NCI-H748 treated with DMSO at 0.1 percent for 48 hours (cell line): ENCODE results near the gene PLEKHG7.
"Not testable (repeated sequence)": the region's sequence is repeated elsewhere in the genome, so short reads cannot be mapped to it uniquely, and the experiment has no call there.

Experiments
- DNase-seq: peaks from one replicate; lab custom pipeline; 2025; lab: John Stamatoyannopoulos, UW

Gene PLEKHG7

GRCh38 chr12:92702754-92703679 is at the start of gene PLEKHG7:
TSS of gene PLEKHG7 (plus strand) at chr12:92702989. CDS start at chr12:92706632, 3,643 bp downstream.
- no peak for DNase-seq

GRCh38 chr12:92654256-92654655 is 48.5 kb upstream of the PLEKHG7 start:
- not testable (repeated sequence) for DNase-seq

- DNase-seq: no peak
Measured at GRCh38 chr12:92654929-92655328, 47.9 kb upstream of the PLEKHG7 start.

GRCh38 chr12:92656911-92657310 is 45.9 kb upstream of the PLEKHG7 start:
- DNase-seq: no peak

GRCh38 chr12:92657770-92658169 is 45.0 kb upstream of the PLEKHG7 start:
- DNase-seq: no peak

- no peak for DNase-seq
Measured at GRCh38 chr12:92658611-92659010, 44.2 kb upstream of the PLEKHG7 start.

GRCh38 chr12:92661269-92661668 is 41.5 kb upstream of the PLEKHG7 start:
- DNase-seq: no peak

GRCh38 chr12:92665496-92665895 is 37.3 kb upstream of the PLEKHG7 start:
- no peak for DNase-seq

GRCh38 chr12:92668739-92669138 is 34.0 kb upstream of the PLEKHG7 start:
- no peak for DNase-seq

GRCh38 chr12:92671524-92671923 is 31.3 kb upstream of the PLEKHG7 start:
- not testable (repeated sequence) for DNase-seq

GRCh38 chr12:92673756-92674155 is 29.0 kb upstream of the PLEKHG7 start:
- DNase-seq: no peak

GRCh38 chr12:92674500-92674899 is 28.3 kb upstream of the PLEKHG7 start:
- DNase-seq: no peak

GRCh38 chr12:92675092-92675865 is 27.5 kb upstream of the PLEKHG7 start:
- no peak for DNase-seq

GRCh38 chr12:92676710-92677109 is 26.1 kb upstream of the PLEKHG7 start:
- no peak for DNase-seq

- DNase-seq: no peak
Measured at GRCh38 chr12:92690601-92691000, 12.2 kb upstream of the PLEKHG7 start.

GRCh38 chr12:92695056-92695455 is 7.7 kb upstream of the PLEKHG7 start:
- peak; percentile 48 for DNase-seq

- DNase-seq: peak; percentile 91
Measured at GRCh38 chr12:92695577-92695976, 7.2 kb upstream of the PLEKHG7 start.

- no peak for DNase-seq
Measured at GRCh38 chr12:92696216-92696615, 6.6 kb upstream of the PLEKHG7 start.

GRCh38 chr12:92698474-92698873 is 4.3 kb upstream of the PLEKHG7 start:
- DNase-seq: no peak

GRCh38 chr12:92701441-92701840 is 1.3 kb upstream of the PLEKHG7 start:
- no peak for DNase-seq

- DNase-seq: no peak
Measured at GRCh38 chr12:92703786-92704185, 997 bp downstream of the PLEKHG7 start.

GRCh38 chr12:92706594-92706993 is 3.8 kb downstream of the PLEKHG7 start:
- DNase-seq: no peak

- no peak for DNase-seq
Measured at GRCh38 chr12:92707926-92708325, 5.1 kb downstream of the PLEKHG7 start.
